Activated T-helper 1 cell treated with anti-CD3 and anti-CD28 coated beads, Interleukin-2, amount 50 U/mL, for 16 hours (primary cell): ENCODE measurements around the gene KRTAP10-6.
"Not testable (repeated sequence)": the region's sequence is repeated elsewhere in the genome, so short reads cannot be mapped to it uniquely, and the experiment has no call there.

Experiments
- DNase-seq, 2 donors: peaks; one replicate each; pipeline ENCODE4 v3.0.0-alpha.2; 2020; ENCODE audit warnings: low read depth in 1 of 2, low spot score in 1 of 2

KRTAP10-6 gene

GRCh38 chr21:44592446-44593311 lies at the start of gene KRTAP10-6:
KRTAP10-6 (minus strand) TSS chr21:44592505; CDS start chr21:44592484, 21 bp downstream.
- DNase-seq, result no peak

GRCh38 chr21:44640761-44641160 lies 48.5 kb upstream of the KRTAP10-6 start:
- no peak for DNase-seq

- no peak for DNase-seq
Measured at GRCh38 chr21:44639331-44639655, 47.0 kb upstream of the KRTAP10-6 start.

GRCh38 chr21:44638506-44639330 lies 46.4 kb upstream of the KRTAP10-6 start:
- not testable (repeated sequence) for DNase-seq

GRCh38 chr21:44637851-44638348 lies 45.6 kb upstream of the KRTAP10-6 start:
- DNase-seq, result not testable (repeated sequence)

- DNase-seq, result no peak
Measured at GRCh38 chr21:44637018-44637850, 44.9 kb upstream of the KRTAP10-6 start, which contains the start of gene KRTAP10-10. KRTAP10-10 (plus strand) TSS chr21:44637356; CDS start chr21:44637418, 62 bp downstream.

- DNase-seq, result no peak
Measured at GRCh38 chr21:44636209-44637017, 44.1 kb upstream of the KRTAP10-6 start.

GRCh38 chr21:44632067-44632466 lies 39.8 kb upstream of the KRTAP10-6 start:
- DNase-seq, result no peak

- DNase-seq, result no peak
Measured at GRCh38 chr21:44630440-44630839, 38.1 kb upstream of the KRTAP10-6 start.

GRCh38 chr21:44628707-44629391 lies 36.5 kb upstream of the KRTAP10-6 start:
- no peak for DNase-seq

GRCh38 chr21:44627831-44628233 lies 35.5 kb upstream of the KRTAP10-6 start:
- not testable (repeated sequence) for DNase-seq

GRCh38 chr21:44627181-44627822 lies 35.0 kb upstream of the KRTAP10-6 start:
- DNase-seq, result not testable (repeated sequence)

- no peak for DNase-seq
Measured at GRCh38 chr21:44626673-44627143, 34.4 kb upstream of the KRTAP10-6 start, which contains the start of gene KRTAP10-9. KRTAP10-9 (plus strand) TSS chr21:44627093; CDS start chr21:44627172, 79 bp downstream.

GRCh38 chr21:44626262-44626661 lies 34.0 kb upstream of the KRTAP10-6 start:
- DNase-seq, result no peak

- no peak for DNase-seq
Measured at GRCh38 chr21:44625756-44626155, 33.5 kb upstream of the KRTAP10-6 start.

- DNase-seq, result no peak
Measured at GRCh38 chr21:44623575-44623974, 31.3 kb upstream of the KRTAP10-6 start.

GRCh38 chr21:44619886-44620285 lies 27.6 kb upstream of the KRTAP10-6 start:
- no peak for DNase-seq

- DNase-seq, result peak; percentile 36 to 43
Measured at GRCh38 chr21:44618909-44619308, 26.6 kb upstream of the KRTAP10-6 start.

GRCh38 chr21:44618504-44618903 lies 26.2 kb upstream of the KRTAP10-6 start:
- DNase-seq, result no peak
